ENCODE measurements around the gene MROH7.

MROH7 gene

DNA sequence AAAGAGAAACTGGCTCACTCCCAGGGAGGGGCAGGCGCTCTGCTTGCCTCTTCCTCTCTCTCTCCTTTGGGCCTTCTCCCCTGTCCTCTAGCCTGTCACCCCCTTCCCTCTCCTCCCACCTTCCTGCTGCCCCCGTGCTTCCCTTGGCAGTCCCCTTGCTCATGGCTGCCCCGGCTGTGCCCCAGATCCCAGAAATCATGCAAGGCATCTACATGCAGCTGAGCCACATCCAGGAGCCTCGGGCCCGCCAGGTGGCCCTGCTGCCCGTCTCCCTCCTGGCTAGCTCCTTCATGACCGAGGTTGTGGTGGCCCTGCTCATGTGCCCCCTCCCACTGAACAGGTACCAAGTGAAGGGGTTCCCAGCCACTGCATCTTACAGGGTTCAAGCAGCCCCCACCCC lies 38.1 kb downstream of the MROH7 start:
- no peak for DNase-seq (ENCODE audit: low spot score)
- in situ Hi-C loops (cut with MboI; ENCODE audit: low pct_unique_long_range_greater_than_20kb, low sequenced_read_pairs, unreplicated experiment), result no loop called here
- TF ChIP-seq, protein P1, sequence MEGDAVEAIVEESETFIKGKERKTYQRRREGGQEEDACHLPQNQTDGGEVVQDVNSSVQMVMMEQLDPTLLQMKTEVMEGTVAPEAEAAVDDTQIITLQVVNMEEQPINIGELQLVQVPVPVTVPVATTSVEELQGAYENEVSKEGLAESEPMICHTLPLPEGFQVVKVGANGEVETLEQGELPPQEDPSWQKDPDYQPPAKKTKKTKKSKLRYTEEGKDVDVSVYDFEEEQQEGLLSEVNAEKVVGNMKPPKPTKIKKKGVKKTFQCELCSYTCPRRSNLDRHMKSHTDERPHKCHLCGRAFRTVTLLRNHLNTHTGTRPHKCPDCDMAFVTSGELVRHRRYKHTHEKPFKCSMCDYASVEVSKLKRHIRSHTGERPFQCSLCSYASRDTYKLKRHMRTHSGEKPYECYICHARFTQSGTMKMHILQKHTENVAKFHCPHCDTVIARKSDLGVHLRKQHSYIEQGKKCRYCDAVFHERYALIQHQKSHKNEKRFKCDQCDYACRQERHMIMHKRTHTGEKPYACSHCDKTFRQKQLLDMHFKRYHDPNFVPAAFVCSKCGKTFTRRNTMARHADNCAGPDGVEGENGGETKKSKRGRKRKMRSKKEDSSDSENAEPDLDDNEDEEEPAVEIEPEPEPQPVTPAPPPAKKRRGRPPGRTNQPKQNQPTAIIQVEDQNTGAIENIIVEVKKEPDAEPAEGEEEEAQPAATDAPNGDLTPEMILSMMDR (IDR thresholded peaks at IDR 0.05; ENCODE audit: extremely low read depth, insufficient read depth, missing control alignments), result no peak

DNA sequence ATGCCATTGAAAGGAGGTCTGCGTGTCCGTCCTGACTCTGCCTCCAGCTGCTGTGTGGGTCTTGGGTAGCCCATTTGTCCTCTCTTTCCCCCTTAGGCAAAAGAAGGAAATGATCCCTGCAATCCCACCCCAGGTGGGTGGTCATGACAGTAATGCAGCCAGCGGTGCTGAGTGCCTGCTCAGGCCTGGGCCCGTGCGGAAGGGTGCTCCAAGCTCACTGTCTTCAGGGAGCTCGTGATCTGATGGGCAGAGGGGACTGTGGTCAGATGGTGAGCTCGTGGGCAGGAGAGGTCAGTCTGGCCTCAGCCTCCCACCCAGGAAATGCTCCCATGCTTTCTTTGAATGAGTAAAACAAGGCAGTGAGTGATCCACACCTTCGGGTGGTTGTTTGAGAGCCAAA lies 38.8 kb downstream of the MROH7 start:
- DNase-seq (ENCODE audit: low spot score), result no peak
- in situ Hi-C loops (cut with MboI; ENCODE audit: low pct_unique_long_range_greater_than_20kb, low sequenced_read_pairs, unreplicated experiment), result no loop called here
- TF ChIP-seq, protein P1 (IDR thresholded peaks at IDR 0.05; ENCODE audit: extremely low read depth, insufficient read depth, missing control alignments), result no peak

DNA sequence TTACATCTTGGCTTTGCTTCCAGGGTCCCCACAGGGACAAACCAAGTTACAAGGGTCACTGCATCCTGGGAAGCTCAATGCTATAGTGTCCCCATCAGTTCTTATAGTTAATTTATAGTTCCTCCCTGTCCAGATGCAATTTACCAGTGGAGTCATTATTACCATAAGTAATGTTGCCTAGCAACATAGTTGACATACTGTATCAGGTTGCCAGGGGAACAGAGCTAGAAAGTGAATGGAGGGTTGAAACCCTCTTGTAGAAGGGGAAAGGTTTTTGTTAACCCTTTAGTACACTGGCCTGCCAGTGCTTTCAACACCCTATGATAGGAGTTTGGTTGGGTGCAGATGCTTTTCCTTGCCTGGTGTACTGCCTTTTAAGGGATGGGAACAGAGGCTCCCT lies 39.8 kb downstream of the MROH7 start:
- in situ Hi-C loops (cut with MboI; ENCODE audit: low pct_unique_long_range_greater_than_20kb, low sequenced_read_pairs, unreplicated experiment), result no loop called here
- TF ChIP-seq, protein P1 (IDR thresholded peaks at IDR 0.05; ENCODE audit: extremely low read depth, insufficient read depth, missing control alignments), result no peak
- no peak for DNase-seq (ENCODE audit: low spot score)

DNA sequence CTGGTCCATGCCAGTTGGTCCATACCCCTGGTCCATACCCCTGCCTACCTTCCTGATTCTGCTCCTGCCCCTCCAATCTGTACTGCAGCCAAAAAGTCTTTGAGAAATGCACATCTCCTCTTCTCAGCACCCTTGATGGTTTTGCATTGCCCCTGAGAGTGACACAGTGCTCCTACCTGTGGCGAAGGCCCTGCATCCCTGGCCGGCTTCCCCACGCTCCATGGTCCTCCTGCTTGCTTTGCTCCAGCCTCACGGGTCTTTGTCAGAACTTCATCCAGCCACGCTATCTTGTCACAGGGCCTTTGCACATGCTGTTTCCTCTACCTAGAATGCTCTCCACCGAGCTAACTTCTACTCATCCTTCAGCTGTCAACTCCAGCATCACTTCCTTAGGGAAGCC lies 41.9 kb downstream of the MROH7 start:
- no peak for DNase-seq (ENCODE audit: low spot score)
- in situ Hi-C loops (cut with MboI; ENCODE audit: low pct_unique_long_range_greater_than_20kb, low sequenced_read_pairs, unreplicated experiment), result no loop called here
- TF ChIP-seq, protein P1 (IDR thresholded peaks at IDR 0.05; ENCODE audit: extremely low read depth, insufficient read depth, missing control alignments), result no peak

DNA sequence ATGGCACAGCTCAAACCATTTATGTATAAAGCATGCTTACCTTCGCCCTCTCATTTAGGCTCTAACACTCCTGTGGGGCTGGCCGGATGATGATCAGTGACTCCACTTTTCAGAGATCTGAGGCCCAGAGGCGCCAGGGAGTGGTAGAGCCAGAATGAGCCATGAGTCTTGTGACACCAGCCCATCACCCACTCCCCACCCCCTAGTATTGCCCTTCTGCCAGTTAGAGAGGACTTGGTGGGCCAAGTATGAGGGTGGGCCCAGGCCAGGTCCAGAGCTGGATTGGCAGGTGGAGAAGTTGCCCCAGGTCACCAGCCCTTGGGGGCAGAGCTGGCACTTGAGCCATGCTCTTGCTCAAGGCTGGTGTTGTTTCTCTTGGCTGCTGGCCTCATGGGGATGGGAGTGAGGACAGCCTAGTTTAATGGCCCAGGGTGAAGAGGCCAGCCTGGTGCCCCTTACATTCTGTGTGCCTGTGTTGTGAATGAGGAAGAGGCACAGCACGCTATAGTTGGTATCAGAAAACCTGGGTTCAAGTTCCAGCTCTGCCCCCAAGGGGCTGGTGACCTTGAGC lies 43.8 kb downstream of the MROH7 start:
- DNase-seq (ENCODE audit: low spot score), result no peak
- in situ Hi-C loops (cut with MboI; ENCODE audit: low pct_unique_long_range_greater_than_20kb, low sequenced_read_pairs, unreplicated experiment), result no loop called here
- TF ChIP-seq, protein P1 (IDR thresholded peaks at IDR 0.05; ENCODE audit: extremely low read depth, insufficient read depth, missing control alignments), result no peak

DNA sequence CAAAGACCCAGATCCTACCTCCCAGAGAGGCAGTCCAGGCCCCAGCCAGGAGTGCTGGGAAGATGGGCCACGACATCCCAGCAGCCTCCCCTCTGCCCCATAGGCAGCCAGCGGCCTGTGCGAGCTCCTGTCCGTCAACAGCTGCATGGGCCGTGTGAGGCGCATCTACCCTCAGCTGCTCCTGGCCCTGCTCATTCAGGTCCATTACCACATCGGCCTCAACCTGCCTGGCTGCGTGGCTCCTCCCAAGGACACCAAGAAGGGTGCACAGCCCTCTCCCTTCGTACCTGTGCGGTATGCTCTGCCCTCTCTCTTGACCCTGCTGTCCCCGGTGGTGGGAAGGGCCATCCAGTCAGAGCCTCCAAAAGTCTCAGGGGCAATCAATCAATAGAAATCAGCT lies 44.6 kb downstream of the MROH7 start:
- TF ChIP-seq, protein P1 (IDR thresholded peaks at IDR 0.05; ENCODE audit: extremely low read depth, insufficient read depth, missing control alignments), result no peak
- DNase-seq (ENCODE audit: low spot score), result no peak
- in situ Hi-C loops (cut with MboI; ENCODE audit: low pct_unique_long_range_greater_than_20kb, low sequenced_read_pairs, unreplicated experiment), result no loop called here

DNA sequence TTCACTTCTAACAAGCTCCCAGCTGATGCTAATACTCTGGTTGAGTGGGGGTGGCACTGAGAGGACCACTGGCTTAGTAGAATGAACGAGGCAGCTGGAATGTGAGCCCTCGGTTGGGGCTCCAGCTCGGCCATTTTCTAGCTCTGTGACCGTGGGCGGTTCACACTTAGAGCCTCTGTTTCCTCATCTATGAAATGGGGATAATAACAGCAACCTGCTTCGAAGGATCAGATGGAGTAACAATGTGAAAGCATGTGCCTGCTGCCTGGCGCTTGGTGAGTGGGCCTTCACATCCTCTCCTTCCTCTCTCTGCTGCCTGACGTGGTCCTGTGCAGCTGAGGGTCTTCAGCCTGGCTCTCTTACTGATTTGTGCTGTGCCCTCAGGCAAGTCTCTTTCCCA lies 53.2 kb downstream of the MROH7 start:
- in situ Hi-C loops (cut with MboI; ENCODE audit: low pct_unique_long_range_greater_than_20kb, low sequenced_read_pairs, unreplicated experiment), result no loop called here
- no peak for DNase-seq (ENCODE audit: low spot score)
- TF ChIP-seq, protein P1 (IDR thresholded peaks at IDR 0.05; ENCODE audit: extremely low read depth, insufficient read depth, missing control alignments), result no peak
